ENCODE measurements around the gene RPS6KA6.

The RPS6KA6 gene

DNA sequence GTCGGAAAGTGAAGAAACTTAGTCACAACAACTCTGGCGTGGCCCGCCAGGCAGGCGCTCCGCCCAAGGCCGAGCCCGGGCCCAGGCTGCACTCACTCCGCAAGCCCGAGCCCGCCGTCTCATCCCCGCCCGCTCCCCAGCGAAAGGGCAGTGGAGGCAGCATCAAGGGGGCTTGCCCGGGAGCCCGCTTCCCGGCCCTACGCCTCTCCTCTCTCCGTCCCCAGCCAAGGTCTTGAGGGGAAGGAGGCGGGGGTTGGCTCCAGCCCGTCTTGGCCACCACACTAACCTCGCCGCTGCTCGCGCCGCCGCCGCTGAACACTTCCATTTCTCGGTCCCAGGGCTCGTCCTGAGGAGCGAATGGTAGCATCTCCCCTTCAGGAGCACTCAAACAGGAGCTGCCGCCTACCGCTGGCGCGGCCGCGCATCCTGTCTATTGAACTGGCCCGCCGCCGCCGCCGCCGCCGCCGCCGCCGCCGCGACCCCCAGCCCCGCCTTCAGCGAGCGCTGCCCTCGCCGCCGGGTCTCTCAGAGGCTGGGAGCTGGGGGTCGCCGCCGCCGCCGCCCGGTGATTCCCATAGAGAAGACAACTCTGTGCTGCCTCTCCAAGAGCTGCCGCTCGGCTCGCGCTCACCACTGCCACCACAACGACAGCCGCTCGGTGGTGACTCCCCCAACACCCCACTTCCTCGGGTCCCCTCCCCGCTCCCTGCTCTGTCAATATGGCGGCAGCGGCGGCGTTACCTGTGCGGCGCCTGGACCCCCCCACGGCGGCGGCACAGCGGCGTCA, at the start of gene RPS6KA6:
Gene RPS6KA6, minus strand, starts transcription at position 667 of the 787 bp plus-strand sequence. Its CDS starts 300 bp downstream, at position 367.
- no peak for DNase-seq

DNA sequence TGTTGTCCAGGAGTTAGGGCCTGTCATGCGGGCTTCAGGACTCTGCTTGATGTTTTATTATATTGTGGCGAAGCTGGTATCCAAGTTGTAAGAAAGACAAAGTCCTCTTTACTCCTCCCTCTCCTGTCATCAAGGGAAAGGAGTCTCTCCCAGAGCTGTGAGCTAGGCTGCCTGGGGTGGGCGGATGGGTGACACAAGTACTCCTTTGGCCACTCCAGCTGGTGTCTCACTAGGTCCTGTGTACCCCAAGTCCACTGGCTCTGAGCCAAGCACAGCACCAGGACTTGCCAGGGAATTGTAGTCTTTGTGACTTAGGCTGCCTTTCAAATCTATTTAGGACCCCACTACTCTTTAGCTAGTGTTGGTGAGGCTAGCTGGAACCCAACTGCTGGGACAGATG, 36.7 kb upstream of the RPS6KA6 start:
- no peak for DNase-seq

DNA sequence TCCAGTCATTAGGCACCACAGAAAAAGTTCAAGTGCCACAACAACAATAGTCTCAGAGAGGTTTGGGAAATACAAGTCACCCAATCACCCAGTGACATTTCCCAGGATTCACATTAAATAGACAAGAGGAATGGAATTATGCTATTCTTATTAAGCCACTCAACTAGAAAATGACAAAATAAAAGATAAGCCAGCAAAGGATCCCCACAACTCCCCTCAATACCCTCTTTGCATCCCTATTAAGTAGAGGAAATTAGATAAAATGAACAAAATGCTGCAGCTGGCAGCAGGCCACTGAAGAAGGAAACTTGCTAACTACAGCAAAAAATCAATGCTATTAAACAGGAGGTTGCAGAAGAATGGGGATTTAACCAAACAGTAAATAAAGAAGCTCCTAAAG, 35.3 kb upstream of the RPS6KA6 start:
- no peak for DNase-seq

DNA sequence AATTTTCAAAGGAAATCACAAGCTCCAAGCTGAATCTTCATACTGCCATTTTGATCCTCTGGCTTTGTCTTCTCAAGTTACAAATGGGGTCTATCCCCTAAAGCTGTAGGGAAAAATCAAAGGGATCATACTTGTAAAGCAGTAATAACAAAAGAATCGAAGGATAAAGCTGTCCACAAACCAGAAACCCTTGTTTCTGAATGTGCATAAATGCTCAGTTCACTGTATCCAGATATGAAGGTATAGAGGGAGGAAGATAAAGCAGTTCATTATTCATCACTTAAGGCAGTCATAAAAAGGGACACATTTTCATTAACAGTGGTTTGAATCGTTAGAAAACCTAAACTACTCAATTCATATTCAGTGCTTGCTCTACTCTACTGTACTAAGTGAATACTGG, 33.2 kb upstream of the RPS6KA6 start:
- DNase-seq = no peak

DNA sequence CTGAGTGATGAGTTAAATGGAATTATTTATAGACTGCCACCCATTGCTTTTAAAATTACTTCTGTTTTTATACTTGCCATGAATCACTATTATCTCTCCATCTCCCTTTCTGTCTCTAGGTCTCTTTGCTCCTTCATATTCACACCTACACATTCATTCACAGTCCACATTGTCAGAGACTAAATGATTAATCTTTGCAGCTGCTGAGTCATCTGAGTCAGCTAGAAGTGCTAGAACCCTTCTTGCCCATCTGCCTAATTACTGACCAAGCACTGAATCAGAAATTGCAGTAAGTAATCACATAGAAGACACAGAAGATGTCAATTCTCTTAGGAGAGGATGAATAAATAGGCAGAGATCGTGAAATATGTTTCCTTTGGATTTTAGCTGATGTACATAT, 31.6 kb upstream of the RPS6KA6 start:
- no peak for DNase-seq

DNA sequence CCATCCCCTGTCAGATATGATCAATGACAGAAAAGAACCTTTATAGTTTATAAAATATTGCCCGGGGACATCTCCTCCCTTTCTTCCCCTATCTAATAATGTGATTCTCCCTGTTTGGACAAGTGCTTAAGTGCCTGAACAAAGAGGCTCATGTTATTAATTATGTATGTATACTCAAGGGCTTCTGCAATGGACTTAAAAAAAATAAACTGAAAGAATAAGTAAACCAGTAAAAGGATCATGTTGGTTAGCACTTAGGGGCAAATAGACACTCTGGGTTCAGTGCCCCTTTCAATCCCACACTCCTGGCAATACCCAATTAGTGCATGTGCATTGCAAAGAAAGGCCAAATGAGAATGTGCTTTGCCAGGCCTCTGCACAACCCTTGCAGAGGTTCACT, 30.7 kb upstream of the RPS6KA6 start:
- DNase-seq = no peak

DNA sequence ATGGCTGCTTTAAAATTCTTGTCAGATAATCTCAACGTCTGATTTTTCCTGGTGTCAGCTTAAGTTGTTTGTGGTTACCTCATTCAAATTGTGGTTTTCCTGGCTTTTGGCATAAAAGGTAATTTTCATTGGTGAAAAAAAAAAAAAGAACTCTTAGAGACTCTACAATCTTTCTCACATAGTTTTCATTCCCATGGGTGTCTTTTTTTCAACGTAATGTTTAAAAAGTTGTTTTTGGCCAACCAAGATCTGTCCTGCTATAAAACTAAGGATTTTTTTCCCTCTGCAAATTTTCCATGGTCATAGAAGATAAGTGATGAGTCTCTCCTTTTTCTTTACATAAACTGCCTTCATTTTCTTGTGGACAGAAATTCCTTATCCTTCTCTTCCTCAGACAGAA, 28.9 kb upstream of the RPS6KA6 start:
- DNase-seq = no peak

DNA sequence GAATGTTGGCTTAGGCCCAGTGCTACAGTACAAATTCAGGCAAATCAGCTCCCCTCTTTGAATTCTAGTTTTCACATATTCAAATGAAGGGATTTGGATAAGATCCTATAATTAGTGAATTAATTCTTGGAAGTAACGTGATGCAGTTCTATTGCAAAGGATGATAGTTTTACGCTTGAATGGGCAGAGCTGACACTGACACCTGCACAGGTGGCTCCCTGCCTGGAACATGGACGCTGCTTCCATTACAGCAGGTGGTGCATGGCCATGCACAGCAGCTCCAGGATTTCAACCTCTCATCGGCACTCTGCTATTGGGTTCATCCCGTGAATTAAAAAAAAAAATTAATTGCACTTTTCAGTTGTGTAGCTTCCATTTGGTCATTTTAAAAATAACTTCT, 28.4 kb upstream of the RPS6KA6 start:
- no peak for DNase-seq

DNA sequence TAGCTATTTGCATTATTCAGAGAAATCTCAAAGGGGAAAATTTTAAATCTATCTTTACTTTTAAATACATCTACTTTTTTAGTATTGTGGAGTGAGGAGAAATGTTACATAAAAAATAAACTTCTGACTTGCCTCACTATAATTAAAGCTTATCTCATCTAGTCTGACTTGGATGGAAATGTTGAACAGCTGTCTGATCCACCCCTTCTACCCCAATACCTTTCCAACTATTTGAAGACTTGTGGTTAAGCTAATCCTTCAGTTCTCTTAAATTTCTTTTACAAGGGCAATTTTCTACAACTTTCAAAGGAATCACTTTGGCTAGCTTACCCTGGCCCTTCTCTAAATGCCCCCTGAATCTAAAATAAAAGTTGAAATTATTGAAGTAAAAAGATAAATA, 17.3 kb upstream of the RPS6KA6 start:
- DNase-seq = no peak

DNA sequence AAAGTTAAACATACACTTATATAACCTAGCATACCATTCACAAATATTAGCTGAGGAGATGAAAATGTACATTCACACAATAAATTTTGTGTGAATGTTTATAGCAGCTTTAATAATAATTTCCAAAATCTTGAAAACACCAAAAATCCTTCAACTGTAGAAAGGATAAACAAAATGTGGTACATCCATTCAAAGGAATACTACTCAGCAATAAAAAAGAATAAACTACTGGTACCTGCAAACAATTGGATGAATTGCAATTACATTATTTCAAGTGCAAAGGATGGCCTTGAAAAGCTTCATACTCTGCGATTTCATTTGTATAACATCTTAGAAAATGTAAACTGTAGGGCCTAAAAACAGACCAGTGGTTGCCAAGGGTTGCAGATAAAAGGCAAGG, 11.7 kb upstream of the RPS6KA6 start:
- DNase-seq = no peak

DNA sequence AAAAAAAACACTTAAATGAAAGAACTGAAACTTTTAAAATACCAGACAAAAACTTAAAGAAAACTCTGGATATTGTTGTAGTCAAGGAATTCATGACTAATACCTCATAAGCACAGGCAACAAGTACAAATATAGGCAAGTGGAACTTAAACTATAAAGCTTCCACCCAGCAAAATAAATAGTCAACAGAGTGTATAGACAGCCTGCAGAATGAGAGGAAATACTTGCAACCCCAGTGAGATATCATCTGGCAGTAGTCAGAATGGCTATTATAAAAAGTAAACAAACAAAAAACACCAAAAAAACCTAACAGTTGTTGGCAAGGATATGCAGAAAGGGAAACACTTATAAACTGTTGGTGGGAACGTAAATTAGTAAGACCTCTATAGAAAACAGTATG, 9.6 kb upstream of the RPS6KA6 start:
- no peak for DNase-seq

DNA sequence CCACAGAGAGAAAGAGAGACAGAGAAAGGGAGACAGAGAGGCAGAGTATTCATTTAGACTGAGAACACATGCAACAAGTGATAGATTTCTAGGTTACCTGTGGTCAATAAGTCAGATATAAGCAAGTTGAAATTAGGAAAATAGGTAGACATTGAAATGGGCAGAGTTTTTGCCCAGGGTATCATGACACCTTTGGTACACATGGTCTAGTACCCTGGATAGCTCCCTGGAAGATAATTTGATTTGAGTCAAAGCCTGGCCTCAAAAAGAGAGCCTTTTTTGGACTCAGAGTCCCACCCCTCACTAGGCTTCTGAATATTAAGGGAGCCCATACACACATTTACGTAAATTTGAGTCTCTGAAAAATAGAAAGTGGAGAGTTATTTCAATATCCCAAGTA, 4.0 kb upstream of the RPS6KA6 start:
- no peak for DNase-seq

DNA sequence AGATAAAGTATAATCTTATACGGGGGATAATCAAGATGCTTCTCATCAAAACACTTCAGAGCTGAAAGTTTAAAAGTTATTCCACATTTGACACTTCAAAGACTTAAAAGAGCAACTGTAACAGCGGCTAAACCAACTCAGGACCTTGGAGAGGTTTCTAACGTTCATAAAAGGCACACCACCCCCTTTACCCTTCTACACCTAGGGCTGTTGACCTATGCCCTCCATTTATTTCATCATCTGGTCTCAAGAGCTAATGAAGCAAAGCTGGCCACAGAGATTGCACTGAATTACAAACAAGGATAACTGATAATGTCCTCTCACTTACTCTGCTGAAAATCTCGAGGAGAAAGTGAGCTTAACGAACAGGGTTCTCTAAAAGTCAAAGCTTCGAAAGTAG, 1.1 kb upstream of the RPS6KA6 start:
- DNase-seq = no peak

DNA sequence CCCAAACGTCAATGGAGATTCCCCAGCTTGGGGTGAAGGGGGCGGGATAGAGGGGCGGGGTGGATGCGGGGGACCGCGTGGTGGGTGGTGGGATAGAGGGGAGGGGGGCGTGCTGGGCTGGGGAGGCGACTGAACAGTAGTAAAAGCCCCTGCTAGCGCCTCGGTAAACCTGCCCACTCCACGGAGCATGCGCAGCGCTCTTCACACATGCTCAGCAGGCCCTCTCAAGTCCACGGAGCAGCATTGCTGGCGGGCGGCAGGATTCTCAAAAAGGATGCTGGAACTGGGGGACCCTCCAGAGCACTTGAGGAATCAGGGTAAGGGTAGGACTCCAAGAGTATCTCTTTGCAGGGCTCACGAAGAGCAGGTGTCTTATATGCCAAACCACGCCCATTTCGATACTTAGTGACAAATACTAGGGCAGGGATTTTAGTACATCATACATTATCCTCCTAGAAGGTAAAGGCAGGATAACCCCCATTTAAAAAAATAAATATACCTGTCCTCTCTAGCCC, 378 bp upstream of the RPS6KA6 start:
- DNase-seq = peak; percentile 49

DNA sequence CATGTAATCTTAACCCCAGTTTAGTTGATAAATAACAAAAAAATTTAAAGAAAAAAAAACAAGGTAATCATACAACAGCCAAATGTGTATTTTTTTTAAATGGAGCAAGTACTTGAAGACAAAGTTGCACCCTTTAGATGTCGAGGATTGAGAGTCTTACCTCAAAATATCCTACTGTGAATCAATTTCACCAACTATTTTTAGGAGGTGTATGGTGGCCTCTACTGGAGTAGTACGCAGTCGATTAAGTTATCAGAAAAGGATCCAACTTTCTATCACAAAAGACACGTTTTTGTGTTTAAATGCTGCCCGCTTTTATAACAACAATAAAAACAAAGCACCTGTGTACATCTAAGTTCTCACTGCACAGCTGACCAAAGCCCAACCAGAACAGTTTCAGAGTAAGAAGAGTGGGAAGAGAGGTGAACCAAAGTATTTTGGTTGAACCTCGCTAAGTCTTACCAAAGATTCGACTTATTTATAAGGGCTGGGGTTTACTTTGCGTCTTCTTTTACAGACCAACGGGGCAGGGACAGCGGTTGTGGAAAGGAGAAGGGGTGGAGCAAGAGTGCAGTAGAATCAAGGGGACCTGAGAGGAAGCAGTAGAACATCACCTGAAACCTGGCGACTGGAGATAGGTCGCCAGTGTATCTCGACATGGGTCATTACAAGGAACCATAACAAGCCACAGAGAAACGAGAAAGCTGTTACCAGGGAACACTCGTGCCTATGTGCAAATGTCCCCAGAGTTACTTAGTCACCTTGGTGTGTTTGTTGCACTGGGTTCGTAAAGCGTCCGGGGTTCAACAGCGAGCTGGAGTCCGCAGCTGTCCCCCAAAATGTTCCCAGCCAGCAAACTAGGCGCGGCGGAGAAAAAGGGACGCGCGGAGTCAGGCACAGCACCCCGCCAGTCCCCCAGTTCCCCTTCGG, 1.1 kb downstream of the RPS6KA6 start:
- DNase-seq = peak; percentile 3

DNA sequence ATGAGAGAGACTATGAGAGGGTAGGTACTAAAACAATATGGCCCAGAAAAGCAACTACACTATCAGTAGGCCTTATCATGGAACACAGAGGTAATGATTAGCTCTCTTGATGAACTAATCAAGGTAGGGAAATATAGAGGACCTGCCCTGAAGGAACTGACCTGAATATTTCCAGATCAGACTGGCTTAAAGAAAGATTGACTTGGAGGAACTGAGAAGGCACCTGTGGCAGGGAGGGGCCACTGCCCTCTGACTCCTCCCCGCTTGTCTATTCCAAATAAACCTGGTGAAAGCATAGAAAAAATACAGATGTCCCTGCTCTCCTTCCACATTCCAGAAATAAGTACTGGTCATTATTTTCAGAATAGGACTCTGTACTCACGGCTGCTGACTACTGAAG, 5.5 kb downstream of the RPS6KA6 start:
- DNase-seq = no peak

DNA sequence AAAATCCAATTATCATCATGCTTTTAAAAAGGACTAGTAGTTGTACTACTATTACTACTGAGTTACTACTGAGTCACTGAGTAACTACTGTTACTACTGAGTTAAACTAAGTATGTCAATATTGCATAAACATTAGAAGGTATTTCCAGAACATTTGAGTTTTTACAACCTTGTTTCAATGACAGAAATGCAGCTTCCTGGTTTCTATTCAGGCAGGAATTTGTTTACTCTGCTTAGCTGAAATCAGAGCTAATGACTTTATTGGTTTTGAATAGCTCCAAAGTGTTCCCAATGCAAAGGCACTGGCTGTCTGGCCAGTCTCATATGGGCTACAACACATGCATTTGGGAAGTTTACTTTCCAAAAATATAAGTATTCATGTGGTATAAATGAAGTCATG, 12.0 kb downstream of the RPS6KA6 start:
- DNase-seq = no peak

DNA sequence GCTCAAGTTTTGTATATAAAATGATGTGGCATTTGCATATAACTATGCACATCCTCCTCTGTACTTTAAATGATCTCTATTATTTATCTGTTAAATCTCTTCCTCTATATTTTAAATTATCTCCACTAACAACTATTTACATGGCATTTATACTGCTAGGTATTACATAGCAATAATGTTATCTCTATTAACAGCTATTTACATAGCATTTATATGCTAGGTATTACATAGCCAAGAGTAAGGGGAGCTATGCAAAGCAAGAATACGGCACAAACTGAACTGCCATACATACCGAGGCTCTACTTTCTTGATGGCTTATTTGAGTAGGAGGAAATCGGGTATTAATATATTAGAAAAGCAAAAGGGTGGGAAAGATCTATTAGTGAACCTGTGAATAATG, 12.7 kb downstream of the RPS6KA6 start:
- DNase-seq = no peak

DNA sequence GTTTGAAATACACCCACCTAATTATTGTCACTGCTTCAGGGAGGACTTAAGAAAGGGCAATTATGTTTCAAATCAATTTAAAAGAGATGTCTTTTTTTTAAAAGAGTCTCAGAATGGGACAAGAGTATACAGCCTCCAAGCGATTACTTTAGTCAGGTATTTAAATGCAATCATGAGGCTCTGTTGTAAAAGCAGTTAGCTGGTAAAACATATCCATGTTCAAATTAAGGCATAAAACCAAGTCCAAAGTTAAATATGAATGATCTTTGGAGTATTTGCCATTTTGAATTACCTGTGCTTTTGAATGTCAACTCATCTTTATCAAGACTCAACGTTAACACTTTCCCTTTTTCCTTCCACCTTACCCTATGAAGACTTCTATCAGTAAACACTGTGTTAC, 13.7 kb downstream of the RPS6KA6 start:
- DNase-seq = no peak

DNA sequence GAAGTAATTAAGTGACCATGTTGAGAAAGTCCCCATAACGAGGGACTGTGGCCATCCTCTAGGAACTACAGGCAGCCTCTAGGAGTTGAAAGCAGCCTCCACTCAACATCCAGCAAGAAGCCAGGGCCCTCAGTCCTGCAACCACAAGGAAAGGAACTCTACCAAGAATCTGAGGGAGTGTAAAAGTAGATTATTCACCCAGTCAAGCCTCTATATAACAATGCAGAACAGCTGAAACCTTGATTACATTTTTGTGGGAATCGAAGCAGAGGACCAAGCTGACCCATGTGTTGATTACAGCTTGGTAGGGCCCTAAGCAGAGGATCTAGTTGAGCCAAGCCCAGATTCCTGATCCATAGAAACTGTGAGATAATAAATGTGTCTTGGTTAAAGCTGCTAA, 17.1 kb downstream of the RPS6KA6 start:
- no peak for DNase-seq

DNA sequence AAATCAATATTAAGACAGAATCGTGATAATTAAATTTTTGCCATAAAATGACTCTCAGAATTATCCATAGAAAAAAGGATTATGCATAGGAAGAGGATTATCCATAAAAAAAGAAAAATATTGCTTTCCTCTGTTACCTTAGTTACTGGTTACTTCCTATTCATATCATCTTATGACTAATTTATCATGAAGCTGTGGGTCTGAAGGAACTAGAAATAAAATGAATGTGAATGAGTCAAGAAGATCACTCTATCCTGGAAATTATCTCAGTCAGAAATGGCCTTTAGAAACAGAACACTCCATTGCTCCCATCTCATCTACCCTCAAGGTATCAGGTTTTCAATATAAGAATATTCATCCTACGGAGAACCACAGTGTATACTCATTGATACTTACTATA, 19.4 kb downstream of the RPS6KA6 start:
- DNase-seq = no peak

DNA sequence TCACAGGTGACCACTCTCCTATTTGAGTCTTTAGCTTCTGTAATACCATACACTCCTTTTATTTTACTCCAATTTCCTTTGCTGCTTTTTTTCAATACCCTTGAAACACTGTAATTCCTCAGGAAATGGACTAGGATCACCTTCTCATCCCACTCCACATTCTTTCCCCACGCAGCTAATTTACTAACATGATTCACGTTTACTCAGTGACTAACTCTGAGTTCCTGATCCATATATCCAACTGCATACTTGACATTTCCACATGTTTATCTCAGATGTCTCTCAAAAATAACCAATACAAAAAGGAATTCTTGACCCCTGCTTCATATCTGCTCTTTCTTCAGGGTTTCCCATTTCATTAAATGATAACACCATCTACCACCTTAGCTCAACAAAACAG, 19.9 kb downstream of the RPS6KA6 start:
- no peak for DNase-seq

DNA sequence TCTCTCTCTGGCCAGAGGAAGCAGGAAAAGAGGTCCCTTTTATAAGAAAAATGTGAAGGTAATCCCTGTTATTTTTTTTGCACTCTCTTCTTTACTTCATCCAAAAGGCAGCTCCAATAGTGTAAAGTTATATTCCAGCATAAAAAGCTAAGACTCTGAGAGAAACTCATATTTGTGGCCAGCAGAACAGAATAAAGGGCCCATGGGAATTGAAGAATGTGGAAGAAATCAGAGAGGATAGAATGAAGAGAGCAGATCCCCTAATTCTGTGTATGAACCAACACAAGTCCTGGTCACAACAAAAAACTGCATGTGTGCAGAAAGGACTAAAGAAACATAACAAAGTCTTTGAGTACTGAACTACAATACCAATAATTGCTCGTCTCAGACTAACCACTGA, 22.3 kb downstream of the RPS6KA6 start:
- DNase-seq = no peak

DNA sequence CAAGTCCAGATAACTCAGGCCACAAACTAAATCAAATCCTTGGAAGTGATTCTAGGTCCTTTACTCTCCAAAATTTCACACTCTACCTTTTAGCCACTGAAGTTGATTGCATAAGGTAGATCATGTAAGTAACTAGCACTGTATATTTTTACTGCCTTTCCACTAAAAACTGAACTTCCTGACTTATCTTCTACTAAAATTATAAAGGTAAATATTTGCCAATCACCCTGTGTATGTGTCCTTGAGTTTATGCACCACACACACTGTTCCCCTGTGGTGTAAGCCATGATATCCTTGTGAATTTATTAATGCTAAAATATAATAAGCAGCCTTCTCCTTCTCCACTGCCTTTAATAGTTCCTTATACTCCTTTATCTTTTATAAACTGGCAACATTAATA, 25.6 kb downstream of the RPS6KA6 start:
- DNase-seq = no peak
